Measurements from ENCODE around the gene NINJ1. TPM values are rescaled to one million over a fixed set of nuclear protein-coding genes. Genes with fewer than 3 reads are reported as not detected.
A peak's percentile ranks its signal among the peaks of the same experiment; 100 is the strongest.

The NINJ1 gene
- total RNA-seq, 1 donor from 2014 or later = 46.6 TPM

DNA sequence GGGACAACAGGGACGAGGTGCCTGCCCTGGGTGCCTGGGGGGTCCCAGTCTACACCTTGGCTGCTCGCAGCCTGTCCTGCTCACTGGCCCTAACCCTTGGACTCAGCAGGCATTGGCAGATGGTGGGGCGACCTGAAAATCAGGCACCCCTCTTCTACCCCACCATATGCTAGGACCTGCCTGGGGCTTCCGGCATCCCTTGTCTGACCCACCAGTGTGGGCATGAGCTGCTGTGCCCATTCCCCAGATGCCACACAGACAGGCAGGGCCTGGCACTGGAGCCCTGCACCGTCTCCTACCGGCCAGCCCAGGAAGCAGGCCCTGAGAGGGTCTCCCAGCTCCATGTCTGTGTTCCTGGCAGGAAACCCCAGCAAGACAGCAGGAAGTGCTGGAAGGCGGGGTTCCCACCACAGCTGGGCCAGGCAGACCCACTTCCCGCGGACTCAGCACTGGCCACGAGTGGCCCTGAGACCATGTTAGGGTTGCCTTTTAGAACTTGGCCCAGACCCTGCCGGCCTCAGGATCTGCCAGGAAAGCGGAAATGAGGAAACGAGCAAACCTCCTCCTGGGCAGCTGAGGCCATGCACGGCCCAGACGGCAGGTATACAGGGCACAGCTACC lies 3.1 kb downstream of the NINJ1 start:
- TF ChIP-seq, protein P1, sequence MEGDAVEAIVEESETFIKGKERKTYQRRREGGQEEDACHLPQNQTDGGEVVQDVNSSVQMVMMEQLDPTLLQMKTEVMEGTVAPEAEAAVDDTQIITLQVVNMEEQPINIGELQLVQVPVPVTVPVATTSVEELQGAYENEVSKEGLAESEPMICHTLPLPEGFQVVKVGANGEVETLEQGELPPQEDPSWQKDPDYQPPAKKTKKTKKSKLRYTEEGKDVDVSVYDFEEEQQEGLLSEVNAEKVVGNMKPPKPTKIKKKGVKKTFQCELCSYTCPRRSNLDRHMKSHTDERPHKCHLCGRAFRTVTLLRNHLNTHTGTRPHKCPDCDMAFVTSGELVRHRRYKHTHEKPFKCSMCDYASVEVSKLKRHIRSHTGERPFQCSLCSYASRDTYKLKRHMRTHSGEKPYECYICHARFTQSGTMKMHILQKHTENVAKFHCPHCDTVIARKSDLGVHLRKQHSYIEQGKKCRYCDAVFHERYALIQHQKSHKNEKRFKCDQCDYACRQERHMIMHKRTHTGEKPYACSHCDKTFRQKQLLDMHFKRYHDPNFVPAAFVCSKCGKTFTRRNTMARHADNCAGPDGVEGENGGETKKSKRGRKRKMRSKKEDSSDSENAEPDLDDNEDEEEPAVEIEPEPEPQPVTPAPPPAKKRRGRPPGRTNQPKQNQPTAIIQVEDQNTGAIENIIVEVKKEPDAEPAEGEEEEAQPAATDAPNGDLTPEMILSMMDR (IDR thresholded peaks at IDR 0.05) = no peak
- no peak for ATAC-seq
- Histone ChIP-seq H3K27me3 (ENCODE audit: low read depth) (no peaks in the 10 kb centered on the region), H3K4me1 (peaks cover 89% of the 10 kb centered on the region), H3K27ac (peak overlapping the region; percentile 98), H3K4me3 (no peak overlapping the region), H3K36me3 (peaks cover 2% of the 10 kb centered on the region), H3K9me3 (no peaks in the 10 kb centered on the region)
- no peak for DNase-seq
- intact Hi-C loops (cut with DNase I) = no loop called here

DNA sequence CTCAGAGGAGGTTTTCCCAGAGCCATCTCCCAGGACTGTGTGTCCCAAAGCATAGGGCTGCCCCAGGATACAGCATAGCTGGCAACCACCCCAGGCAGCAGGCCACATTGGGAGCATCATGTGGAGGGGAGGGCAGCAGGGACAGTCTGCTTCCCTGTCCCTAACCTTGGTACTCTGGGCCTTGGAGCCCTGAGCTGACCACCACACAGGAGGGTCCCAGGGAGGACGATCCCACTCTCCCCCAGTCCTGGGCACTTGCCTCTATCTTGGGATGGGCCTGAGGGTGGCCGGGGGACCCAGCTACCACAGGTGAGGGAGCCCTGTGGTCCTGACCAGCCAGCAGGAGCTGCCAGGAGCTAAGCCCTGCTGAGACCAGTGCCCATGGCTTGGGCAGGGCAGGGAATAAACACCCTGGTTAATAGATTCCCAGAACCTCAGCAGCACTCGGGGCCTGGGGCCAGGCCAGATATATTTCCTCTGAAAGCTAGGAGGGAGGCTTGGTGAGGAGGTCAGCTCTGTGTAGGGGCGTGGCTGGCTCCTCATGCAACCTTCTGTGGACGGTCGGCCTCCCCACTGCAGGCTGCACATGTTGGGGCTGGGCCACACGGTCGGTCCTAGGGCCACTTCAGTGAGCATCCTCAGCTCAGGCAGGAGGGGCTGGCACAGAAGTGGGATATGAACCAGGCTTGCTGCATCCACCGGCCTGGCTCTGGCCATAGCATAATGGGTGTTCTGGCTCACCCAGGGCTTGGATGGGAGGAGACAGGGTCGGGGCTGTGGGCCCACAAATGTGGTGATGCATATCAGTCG lies 4.2 kb downstream of the NINJ1 start:
- H3K9me3 ChIP-seq = no peaks in the 10 kb centered on the region
- DNase-seq = no peak
- intact Hi-C loops (cut with DNase I) = no loop called here
- no peak for ATAC-seq
- peak overlapping the region; percentile 98 for H3K27ac ChIP-seq
- peaks cover 80% of the 10 kb centered on the region for H3K4me1 ChIP-seq
- H3K36me3 ChIP-seq = peaks cover 12% of the 10 kb centered on the region
- no peaks in the 10 kb centered on the region for H3K27me3 ChIP-seq (ENCODE audit: low read depth)
- no peak overlapping the region for H3K4me3 ChIP-seq
- TF ChIP-seq, protein P1 (IDR thresholded peaks at IDR 0.05) = no peak

DNA sequence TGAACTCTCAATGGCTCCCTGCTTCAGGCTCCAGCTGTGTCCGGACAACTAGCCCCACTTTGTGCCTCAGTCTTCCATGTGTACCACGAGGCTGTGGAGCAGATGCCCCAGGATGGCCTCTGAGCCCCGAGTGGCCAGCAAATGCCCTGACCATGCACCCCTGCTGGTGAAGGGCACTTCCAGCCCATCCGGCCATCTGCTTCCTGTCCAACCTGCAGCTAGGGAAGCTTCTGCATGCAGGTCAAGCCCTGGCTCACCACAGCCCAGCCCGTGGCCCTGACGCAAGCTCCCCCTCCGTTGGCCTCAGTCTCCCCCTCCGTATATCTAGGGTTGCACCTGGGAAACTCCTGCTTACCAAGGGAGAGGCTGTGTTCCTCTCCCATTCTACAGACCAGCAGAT lies 4.8 kb downstream of the NINJ1 start:
- ATAC-seq = no peak
- TF ChIP-seq, protein P1 (IDR thresholded peaks at IDR 0.05) = no peak
- peak overlapping the region; percentile 67 for H3K27ac ChIP-seq
- H3K27me3 ChIP-seq (ENCODE audit: low read depth) = no peaks in the 10 kb centered on the region
- H3K4me1 ChIP-seq = peaks cover 75% of the 10 kb centered on the region
- H3K4me3 ChIP-seq = no peak overlapping the region
- DNase-seq = no peak
- H3K36me3 ChIP-seq = peaks cover 18% of the 10 kb centered on the region
- H3K9me3 ChIP-seq = no peaks in the 10 kb centered on the region
- intact Hi-C loops (cut with DNase I) = no loop called here

DNA sequence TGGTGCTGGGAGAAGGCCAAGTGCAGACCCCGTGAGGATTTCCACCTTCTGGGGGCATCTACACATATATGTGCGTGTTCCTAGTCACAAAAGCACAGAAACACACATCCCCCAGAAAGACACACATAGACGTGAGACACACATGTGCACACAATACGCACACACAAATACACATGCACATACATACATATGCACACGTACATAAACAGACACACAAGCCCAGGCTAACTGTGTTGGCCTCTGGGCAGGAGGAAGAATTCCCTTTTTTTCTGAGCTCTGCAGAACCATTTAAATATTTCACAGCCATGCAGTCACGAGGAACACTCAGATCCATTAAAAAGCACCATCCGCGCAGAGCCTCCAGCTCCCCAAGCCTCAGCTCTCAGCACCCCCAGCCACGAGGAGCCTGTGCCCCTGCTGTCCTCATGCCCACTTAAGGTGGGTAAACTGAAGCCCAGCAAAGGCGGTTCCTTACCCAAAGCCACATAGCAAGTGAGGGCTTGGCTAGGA lies 5.3 kb downstream of the NINJ1 start:
- H3K9me3 ChIP-seq = no peaks in the 10 kb centered on the region
- no peak for ATAC-seq
- H3K27me3 ChIP-seq (ENCODE audit: low read depth) = no peaks in the 10 kb centered on the region
- peaks cover 23% of the 10 kb centered on the region for H3K36me3 ChIP-seq
- DNase-seq = no peak
- peak overlapping the region; percentile 67 for H3K27ac ChIP-seq
- intact Hi-C loops (cut with DNase I) = no loop called here
- TF ChIP-seq, protein P1 (IDR thresholded peaks at IDR 0.05) = no peak
- H3K4me1 ChIP-seq = peaks cover 75% of the 10 kb centered on the region
- H3K4me3 ChIP-seq = no peak overlapping the region

DNA sequence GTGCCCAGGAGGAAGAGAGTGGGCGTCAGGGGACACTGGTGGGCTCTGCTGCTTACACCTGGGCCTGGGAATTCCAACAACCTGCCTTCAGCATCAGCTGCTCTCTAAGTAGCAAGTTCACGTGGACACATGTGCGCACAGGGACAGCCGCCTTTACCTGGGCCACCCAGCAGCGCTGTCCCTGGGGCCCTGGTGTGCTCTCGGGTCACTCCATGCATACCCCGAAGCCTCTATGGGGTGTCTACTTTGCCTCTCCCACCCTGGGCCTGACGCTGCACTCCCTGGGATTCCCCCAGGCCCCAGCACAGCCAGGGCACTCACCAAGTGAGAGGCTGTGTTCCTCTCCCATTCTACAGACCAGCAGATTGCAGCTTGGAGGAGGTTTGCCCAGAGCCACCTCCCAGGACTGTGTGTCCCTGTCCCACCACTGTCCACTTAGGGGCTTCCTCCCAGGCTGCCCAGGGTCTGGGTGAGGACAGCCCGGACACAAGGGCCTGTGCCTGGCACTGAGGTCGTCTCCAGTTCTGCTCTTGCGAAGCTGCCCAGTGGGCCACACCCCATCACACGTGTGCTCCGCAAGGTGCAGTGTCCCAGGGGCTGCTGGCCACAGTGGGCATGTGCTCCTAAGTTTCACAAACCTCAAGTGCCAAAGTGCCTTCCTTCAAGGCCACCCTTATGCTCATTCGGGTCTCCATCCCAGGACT lies 5.9 kb downstream of the NINJ1 start:
- Histone ChIP-seq H3K4me3 (no peak overlapping the region), H3K27me3 (ENCODE audit: low read depth) (no peaks in the 10 kb centered on the region), H3K9me3 (no peaks in the 10 kb centered on the region), H3K4me1 (peaks cover 72% of the 10 kb centered on the region), H3K36me3 (peaks cover 29% of the 10 kb centered on the region), H3K27ac (peak overlapping the region; percentile 67)
- DNase-seq (peak; percentile 39), ATAC-seq (no peak)
- intact Hi-C loops (cut with DNase I) = no loop called here
- TF ChIP-seq, protein P1 (IDR thresholded peaks at IDR 0.05) = no peak
